Measurements from ENCODE around the gene TRIM17.

DNA sequence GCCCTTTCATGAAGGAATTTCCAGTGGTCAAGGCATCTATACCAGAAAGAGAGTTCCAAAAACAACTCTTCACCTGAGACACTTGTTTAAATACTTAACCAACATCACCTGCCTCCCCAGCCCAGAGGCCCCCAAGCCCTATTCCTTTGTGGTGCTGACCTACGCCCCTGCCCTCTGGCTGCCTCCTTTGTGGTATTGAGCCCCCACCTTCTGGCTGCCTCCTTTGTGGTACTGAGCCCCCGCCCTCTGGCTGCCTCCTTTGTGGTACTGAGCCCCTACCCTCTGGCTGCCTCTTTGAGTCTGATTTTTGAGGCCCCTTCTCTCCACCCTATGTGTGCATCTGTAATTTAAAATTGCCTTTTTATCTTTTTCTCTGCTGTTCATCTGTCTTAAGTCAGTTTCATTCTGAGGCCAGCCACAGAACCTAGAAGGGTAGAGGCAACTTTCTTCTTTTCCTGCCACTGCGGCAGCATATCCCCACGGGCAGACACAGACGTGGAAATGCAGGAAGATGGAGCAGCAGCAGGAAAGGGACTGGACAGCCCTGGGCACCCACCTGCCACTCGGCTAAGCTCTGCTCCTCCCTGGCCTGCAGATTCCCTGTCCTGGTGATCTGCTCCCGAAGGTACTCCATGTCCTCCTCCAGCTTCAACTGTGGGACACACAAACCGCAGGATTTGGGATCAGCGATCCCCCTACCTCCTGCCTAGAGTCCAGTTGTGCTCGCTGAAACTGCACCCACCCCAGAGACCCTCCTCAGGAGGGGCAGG, 3.2 kb downstream of the TRIM17 start:
- TF ChIP-seq, protein P1, sequence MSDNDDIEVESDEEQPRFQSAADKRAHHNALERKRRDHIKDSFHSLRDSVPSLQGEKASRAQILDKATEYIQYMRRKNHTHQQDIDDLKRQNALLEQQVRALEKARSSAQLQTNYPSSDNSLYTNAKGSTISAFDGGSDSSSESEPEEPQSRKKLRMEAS (IDR thresholded peaks at IDR 0.05; ENCODE audit: low read depth): no peak
- no peak for TF ChIP-seq MXI1 (IDR thresholded peaks at IDR 0.05; ENCODE audit: low read depth, low read length)
